T-helper 9 cell (primary cell): ENCODE data around the gene SYT15.

ENCODE experiments used
- DNase-seq: peaks from one replicate; pipeline ENCODE4 v3.0.0-alpha.2; 2020

Gene SYT15

DNA sequence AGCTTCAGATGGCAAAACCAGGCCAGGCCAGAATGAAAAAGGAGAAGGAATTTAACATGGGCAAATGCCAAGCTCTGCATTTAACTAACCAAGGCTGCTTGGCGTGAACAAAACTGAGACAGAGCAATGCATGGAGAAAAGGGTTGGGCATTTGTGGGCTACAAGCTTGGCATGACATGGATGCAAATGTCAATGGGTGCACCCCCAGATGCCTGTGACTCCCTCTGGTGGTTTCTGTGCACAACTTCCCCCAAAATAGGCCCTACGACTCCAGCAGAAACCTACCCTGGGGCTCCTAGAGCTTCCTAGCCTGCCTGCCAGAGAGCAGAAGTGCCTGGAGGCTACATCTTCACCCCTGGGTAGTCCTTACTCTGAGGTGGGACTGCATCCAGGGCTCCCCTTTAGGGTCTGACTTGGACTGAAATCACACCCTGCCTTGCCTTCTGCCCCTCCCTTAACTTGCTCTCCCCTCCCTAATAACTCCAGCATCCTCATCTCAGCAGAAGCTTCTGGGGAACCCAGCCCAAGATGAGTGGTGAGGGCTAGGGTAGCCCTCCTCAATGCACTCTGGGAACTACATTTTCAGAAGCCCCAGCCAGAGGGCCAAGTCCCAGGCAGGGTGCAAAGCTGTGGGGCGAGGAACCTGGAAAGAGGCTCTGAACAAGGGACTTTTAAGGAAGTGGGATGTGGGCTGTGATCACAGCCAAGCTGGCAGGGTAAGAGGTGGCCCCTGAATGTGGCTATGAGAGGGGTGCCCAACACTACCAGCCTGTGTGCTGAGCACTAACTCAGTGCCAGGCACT lies 33.7 kb upstream of the SYT15 start:
- no peak for DNase-seq

DNA sequence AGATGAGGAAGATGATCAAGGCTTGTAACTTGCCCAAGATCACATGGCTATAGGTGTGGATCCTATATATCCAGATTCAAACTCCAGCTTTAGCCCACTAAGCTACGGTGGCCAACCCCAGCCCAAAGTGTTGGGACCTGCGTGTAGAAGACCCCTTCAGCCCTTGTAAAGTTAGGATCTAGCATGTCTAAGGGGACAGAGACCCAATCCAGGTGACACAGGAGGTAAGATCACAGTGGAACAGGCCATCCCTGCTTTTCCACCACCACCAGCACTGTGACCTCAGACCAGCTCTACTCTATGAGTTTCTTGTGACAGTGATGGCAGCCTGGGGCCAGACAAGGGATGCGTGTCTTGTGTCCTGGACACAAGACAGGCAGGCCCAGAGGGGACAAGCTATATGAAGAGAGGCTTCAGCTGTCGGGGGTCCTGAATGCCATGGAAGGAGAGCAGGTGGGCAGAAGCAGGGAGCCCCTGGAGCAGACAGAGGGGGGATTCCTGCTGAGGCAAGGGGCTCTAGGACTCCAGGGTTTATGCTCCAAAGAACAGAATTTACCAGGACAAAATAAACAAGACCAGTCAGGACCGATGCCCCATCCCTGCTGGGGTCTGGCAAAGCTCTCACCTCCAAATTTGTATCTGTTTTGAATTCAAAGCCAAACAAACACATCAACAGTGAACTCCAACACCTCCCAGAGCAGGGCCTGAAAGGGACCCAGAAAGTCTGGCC lies 32.9 kb upstream of the SYT15 start:
- no peak for DNase-seq

- no peak for DNase-seq
Observed at GRCh38 chr10:46546591-46547540, 32.1 kb upstream of the SYT15 start.

DNA sequence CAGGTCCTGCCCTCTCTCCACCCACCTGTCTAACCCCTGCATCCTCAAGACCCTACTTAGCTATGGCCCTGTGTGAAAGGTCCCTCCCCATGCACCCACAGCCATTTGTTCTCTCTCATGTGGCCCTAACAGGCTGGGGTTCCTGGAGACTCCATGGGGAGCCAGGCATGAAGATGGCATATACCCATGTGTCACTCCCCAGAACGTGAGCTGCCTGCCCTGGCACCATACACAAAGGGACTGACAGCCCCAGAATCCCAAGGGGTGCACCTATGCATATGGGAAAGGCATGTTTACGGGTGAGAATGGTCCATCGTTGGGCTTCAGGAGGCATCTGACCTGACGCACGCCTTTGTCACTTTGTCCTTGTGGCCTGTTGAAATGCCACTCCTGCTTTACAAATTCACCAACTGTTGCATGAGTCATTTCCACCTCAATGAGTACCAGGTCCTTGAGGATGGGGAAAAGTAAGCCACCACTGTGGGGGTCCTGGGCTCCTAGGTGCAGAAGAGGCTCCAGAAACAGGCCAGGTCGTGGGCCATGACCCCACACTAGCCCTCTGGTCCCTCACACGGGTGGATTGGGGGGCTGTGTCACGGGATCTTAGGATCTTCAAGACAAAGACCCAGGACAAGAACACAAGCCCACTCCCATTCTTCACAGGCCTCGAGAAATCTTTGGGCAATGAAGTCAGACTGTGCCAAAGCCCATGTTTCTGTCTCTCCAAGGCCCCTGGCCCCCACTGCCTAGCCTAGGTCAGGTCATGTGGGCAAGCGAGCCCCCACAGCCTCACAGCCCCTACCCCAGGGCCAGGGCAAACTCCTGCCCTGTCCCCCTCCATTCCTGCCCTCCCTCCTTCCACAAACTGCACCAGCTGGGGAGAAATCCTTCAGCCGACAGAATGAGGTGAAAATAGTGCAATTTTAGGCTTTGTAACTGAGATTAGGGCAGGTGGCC lies 31.1 kb upstream of the SYT15 start:
- no peak for DNase-seq

GRCh38 chr10:46548498-46549090 lies 30.3 kb upstream of the SYT15 start:
- no peak for DNase-seq

DNA sequence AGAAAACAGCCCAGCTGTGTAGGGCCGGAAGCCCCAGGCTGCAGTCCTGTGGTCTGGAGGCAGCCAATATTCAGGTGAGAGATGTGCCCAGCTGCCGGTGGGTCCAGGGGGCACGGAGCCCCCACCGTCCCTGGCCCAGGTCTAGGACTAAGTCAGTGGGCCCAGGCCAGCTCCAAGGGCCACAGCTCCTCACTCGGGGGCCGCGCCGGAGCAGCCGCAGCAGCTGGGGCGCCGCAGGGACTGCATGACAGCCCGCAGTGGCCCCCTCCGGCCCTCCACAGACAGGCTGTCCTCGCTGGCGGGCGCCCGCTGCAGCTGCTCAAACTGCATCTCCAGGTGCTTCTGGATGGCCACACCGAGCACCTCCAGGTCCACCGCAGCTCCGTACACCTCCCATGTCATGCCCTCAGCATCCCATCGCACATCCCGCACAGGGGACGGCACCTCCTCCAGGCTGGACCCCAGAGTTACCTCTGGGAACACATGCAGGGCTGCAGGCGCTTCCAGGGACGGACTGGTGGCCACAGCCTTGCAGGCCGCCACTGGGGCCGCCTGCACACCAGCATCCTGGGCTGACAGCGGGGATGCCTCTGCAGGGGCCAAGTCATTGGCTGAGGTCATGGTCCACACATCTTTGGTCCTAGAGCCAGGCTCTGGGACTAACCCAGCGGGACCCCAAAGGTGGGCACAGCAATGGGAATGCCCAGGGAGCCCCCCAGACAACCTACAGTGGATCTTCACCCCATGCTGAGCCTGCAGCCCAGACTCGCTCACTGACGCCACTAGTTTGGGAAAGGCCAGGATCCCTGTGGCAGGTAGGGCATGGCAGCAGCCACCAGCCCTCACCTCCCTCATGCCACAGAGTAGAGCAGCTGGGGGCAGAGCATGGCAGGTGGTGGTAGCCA lies 29.5 kb upstream of the SYT15 start:
- DNase-seq = no peak

DNA sequence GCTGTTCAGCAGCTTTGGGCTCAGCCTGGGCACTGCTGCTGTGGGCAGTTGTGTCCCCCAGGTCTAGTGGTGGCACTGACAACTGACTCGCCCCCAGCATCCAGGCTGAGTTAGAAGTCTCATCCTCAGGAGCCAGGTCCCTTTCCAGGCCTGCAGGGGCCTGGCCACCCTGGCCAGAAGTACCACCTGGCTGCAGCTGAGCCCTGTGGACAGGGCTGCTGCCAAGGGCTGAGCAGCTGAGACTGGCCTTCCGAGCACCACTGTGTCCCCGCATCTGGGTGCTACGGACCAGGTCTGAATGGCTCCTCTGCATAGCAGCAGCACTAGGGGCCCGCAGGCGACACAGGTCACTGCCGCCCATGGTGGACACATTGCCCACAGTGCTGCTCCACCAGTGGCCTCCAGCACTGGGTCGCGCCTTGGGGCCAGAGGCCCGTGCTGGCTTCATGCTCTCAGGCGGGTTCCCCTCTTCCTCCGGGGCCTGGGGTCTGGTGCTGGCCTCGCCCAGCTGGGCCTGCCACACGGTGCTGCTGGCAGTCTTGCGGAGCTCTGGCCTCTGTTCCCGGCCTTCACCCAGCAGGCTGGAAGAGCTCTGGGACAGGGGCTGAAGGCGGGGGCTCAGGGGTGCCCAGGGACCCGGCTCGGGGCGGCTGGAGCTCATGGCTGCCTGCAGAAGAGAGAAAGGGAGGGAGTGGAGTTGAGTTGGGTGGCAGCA lies 28.7 kb upstream of the SYT15 start:
- DNase-seq = no peak

GRCh38 chr10:46550795-46551700 lies 27.9 kb upstream of the SYT15 start:
- DNase-seq = no peak

DNA sequence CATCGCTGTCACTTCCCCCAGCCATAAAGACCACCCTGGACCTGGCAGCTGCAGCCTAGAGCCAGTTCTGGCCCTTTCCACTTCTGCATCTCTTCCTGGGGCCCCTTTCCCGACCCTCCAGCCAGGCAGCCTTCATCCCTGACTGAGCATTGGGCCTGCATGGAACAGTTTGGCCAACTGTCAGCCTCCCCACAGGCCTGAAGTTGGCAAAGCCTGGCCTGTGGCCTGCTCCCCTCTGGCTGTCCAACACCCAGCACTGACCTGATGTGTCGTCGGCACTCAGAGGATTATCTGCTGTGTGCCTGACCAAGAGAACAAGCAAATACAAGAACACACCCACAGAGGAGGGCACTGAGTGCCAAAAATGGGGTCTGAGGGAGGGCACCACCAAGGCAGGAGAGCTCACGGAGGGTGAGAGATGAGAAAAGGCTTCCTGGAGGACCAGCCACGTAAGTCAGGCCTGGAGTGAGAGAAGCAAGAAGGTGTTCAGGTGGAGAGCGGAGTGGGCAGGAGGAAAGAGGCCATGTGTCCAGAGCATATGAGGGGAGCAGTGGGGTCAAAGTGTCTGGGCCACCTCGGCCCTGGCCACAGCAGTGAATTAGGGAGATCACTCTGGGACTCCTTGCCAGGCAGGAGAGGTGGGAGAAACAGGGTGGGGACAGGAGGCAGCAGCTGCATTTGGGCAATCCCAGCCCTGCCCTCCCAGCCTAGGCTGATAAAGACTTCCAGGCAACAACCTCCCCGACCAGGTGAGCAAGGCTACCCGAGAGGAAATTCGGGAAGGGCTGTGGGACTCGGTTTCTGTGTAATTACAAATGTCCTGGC lies 27.0 kb upstream of the SYT15 start:
- no peak for DNase-seq

- no peak for DNase-seq
Observed at GRCh38 chr10:46552526-46553237, 26.2 kb upstream of the SYT15 start.

GRCh38 chr10:46553238-46554049 lies 25.5 kb upstream of the SYT15 start:
- DNase-seq = no peak

- DNase-seq = no peak
Observed at GRCh38 chr10:46554166-46554781, 24.7 kb upstream of the SYT15 start.

GRCh38 chr10:46555366-46555712 lies 23.6 kb upstream of the SYT15 start:
- DNase-seq = no peak

- no peak for DNase-seq
Observed at GRCh38 chr10:46555713-46556514, 23.0 kb upstream of the SYT15 start.
